Breast epithelium (tissue), 4 donors: ENCODE measurements around the gene PLEKHM2. TPM values are rescaled to one million over a fixed set of nuclear protein-coding genes. Genes with fewer than 3 reads are reported as not detected.

Experiments used
- DNase-seq, 2 donors: peaks; one replicate each; pipeline ENCODE4 v3.0.0-alpha.2; 2019; ENCODE audit warnings: low spot score in 2 of 2
- H3K27ac ChIP-seq, 2 donors: fragments of 200-600 bp; sonication (generic) in 1 of 2; one replicate each; pipeline ENCODE4 v1.5.1; 2016 to 2019; ENCODE audit warnings: mild to moderate bottlenecking in 1 of 2
- H3K27me3 ChIP-seq, 2 donors: fragments of 200-600 bp; sonication (generic) in 1 of 2; one replicate each; pipeline versions ENCODE4 v1.5.1 to v1.6.0; 2017 to 2019; ENCODE audit warnings: control low read depth in 1 of 2, mild to moderate bottlenecking in 1 of 2
- H3K36me3 ChIP-seq: fragments of 200-600 bp; one replicate; pipeline ENCODE4 v1.5.1; 2019
- H3K4me1 ChIP-seq, 2 donors: fragments of 200-600 bp; sonication (generic); one replicate each; pipeline ENCODE4 v1.5.1; 2016 to 2019; ENCODE audit warnings: control low read depth in 1 of 2
- H3K4me3 ChIP-seq, 3 donors: fragments of 200-600 bp; sonication (generic); 1 replicate in 2 of 3; 2 replicates in 1 of 3; pipeline ENCODE4 v1.5.1; 2016 to 2019; ENCODE audit warnings: mild to moderate bottlenecking in 3 of 3, moderate library complexity in 2 of 3
- H3K9me3 ChIP-seq, 2 donors: fragments of 200-600 bp; sonication (generic) in 1 of 2; one replicate each; pipeline ENCODE4 v1.5.1; 2016 to 2019; ENCODE audit warnings: control low read depth in 1 of 2
- POLR2A ChIP-seq: fragments of 450-650 bp; IDR thresholded peaks from one replicate; pipeline ENCODE4 v1.6.1; 2016; ENCODE audit warnings: antibody characterized with exemption, mild to moderate bottlenecking, moderate library complexity
- POLR2AphosphoS5 ChIP-seq, 3 donors: sonication (generic); formaldehyde crosslinking; IDR thresholded peaks; one replicate each; pipeline ENCODE4 v1.6.1; 2017; ENCODE audit warnings: antibody characterized with exemption in 3 of 3
- intact Hi-C: fragments of 100-400 bp; cut with DNase I; formaldehyde crosslinking; loops from one replicate; pipeline ENCODE4 v1.15.1; 2023; ENCODE audit warnings: low total_unique reads
- total RNA-seq, 3 donors: library from RNA; depleted of rRNA; stranded (reverse); fragments of >200 nt; gene quantifications; one replicate each; pipeline ENCODE4 v1.1.0, GENCODE V29; 2016
- TF ChIP-seq, protein P1 (sequence below), 3 donors: fragments of 450-650 bp; IDR thresholded peaks; one replicate each; pipeline ENCODE4 v1.5.1; 2016 to 2017; ENCODE audit warnings: antibody characterized with exemption in 3 of 3, mild to moderate bottlenecking in 3 of 3, moderate library complexity in 3 of 3

The PLEKHM2 gene
- total RNA-seq, 3 donors from 2014 or later = 29.7 to 56.5 (median 41.6) TPM

- Histone ChIP-seq H3K36me3 (peaks cover 28% of the 10 kb centered on the region), H3K4me3 (no peak overlapping the region), H3K9me3 (no peaks in the 10 kb centered on the region), H3K27ac (no peak overlapping the region), H3K4me1 (no peaks in the 10 kb centered on the region), H3K27me3 (no peaks in the 10 kb centered on the region)
- TF ChIP-seq POLR2AphosphoS5 (IDR thresholded peaks at IDR 0.05) (no peak), POLR2A (no peak)
- TF ChIP-seq, protein P1, sequence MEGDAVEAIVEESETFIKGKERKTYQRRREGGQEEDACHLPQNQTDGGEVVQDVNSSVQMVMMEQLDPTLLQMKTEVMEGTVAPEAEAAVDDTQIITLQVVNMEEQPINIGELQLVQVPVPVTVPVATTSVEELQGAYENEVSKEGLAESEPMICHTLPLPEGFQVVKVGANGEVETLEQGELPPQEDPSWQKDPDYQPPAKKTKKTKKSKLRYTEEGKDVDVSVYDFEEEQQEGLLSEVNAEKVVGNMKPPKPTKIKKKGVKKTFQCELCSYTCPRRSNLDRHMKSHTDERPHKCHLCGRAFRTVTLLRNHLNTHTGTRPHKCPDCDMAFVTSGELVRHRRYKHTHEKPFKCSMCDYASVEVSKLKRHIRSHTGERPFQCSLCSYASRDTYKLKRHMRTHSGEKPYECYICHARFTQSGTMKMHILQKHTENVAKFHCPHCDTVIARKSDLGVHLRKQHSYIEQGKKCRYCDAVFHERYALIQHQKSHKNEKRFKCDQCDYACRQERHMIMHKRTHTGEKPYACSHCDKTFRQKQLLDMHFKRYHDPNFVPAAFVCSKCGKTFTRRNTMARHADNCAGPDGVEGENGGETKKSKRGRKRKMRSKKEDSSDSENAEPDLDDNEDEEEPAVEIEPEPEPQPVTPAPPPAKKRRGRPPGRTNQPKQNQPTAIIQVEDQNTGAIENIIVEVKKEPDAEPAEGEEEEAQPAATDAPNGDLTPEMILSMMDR (IDR thresholded peaks at IDR 0.05) = no peak
- no peak for DNase-seq
- intact Hi-C loops = no loop called here
Measured at GRCh38 chr1:15730423-15730822, 46.3 kb downstream of the PLEKHM2 start.

- Histone ChIP-seq H3K36me3 (peaks cover 28% of the 10 kb centered on the region), H3K27ac (no peak overlapping the region)
Measured at GRCh38 chr1:15730936-15731335, 46.8 kb downstream of the PLEKHM2 start.

DNA sequence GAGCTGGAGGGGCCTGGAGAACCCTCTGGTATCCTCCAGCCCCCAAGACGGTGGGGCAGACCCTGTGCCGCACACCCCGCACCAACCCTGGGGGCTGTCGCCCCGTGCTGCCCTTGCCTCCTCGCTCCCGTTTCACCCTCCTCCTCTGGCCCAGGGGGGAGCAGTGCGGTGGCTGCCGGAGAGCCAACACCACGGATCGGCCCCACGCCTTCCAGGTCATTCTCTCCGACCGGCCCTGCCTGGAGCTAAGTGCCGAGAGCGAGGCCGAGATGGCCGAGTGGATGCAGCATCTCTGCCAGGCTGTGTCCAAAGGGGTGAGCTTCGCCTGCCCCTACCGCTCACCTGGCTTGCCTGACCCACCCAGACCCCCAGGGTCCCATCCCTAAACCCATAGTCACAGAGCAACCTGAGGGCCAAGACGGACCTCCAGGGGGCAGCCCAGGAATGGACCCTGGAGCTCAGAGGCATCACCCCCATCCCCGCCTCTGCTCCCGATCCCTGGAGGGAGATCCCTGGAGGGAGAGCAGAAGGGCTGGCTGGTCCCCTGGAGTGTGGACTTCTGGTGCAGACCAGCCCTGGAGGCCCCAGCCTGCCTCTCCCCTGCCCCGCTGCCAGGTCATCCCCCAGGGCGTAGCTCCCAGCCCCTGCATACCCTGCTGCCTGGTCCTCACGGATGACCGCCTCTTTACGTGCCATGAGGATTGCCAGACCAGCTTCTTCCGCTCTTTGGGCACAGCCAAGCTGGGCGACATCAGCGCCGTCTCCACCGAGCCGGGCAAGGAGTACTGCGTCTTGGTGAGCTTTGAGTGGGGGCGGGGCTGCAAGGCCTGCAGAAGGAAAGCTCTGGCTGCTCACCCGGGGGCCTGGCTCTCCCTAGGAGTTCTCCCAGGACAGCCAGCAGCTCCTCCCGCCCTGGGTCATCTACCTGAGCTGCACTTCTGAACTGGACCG lies 47.9 kb downstream of the PLEKHM2 start:
- Histone ChIP-seq H3K27me3 (no peaks in the 10 kb centered on the region), H3K27ac (no peak overlapping the region), H3K4me3 (no peak overlapping the region), H3K9me3 (no peaks in the 10 kb centered on the region), H3K4me1 (no peaks in the 10 kb centered on the region), H3K36me3 (peaks cover 20% of the 10 kb centered on the region)
- TF ChIP-seq, protein P1 (IDR thresholded peaks at IDR 0.05) = no peak
- TF ChIP-seq POLR2AphosphoS5 (IDR thresholded peaks at IDR 0.05) (no peak), POLR2A (no peak)
- intact Hi-C loops = no loop called here
- no peak for DNase-seq

More at GRCh38 chr1:15730936-15731335, 46.8 kb downstream of the PLEKHM2 start:
- Histone ChIP-seq H3K4me1 (no peaks in the 10 kb centered on the region), H3K9me3 (no peaks in the 10 kb centered on the region), H3K4me3 (no peak overlapping the region), H3K27me3 (no peaks in the 10 kb centered on the region)
- no peak for DNase-seq
- TF ChIP-seq POLR2A (no peak), POLR2AphosphoS5 (IDR thresholded peaks at IDR 0.05) (no peak)
- TF ChIP-seq, protein P1 (IDR thresholded peaks at IDR 0.05) = no peak
- intact Hi-C loops = no loop called here

DNA sequence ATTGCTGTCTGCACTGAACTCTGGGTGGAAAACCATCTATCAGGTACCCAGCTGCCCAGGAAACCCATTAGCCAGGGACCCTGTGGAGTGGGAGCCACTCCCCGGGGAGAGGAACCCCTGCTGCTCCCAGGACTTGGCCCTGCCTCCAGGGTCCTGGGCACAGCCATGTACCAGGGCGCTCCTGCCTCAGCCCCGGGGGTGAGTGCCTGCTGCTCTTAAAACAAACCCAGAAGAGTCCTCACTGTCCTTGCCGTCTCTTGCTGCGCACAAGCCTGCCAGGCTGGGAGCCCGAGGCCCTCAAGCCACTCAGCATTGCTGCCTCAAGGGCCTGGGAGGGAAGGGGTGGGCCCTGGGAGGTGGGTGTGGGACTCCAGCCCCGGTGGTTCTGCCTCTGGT lies 48.6 kb downstream of the PLEKHM2 start:
- no peak overlapping the region for H3K4me3 ChIP-seq
- no peak overlapping the region for H3K27ac ChIP-seq
- H3K36me3 ChIP-seq = peaks cover 13% of the 10 kb centered on the region
- no peaks in the 10 kb centered on the region for H3K27me3 ChIP-seq
- TF ChIP-seq POLR2A (no peak), POLR2AphosphoS5 (IDR thresholded peaks at IDR 0.05) (no peak)
- TF ChIP-seq, protein P1 (IDR thresholded peaks at IDR 0.05) = no peak
- H3K4me1 ChIP-seq = no peaks in the 10 kb centered on the region
- no peaks in the 10 kb centered on the region for H3K9me3 ChIP-seq
- no peak for DNase-seq
- intact Hi-C loops = no loop called here

DNA sequence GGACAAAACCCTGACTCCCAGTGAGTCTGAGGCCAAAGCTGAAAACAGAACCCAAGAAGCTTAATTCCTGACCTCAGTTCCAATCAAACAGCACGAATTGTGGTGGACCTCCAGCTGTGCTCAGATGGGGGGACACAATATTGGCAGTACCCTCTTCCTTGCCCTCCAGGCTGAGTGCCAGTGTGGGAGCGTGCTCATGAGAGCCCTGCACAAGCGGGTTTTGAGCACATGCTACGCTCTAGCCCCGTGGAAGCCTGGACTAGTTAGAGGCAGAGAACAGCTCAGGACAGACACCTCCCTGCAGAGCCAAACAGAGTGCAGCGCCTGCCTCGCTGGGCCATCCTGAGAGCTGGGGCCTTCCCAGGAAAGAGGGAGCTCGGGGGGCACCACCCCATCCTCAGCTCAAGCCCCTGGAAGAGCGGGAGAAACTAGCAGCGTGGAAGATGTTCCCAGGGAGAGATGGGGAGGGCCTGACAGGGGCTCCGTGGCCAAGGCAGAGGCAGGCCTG lies 49.2 kb downstream of the PLEKHM2 start:
- Histone ChIP-seq H3K4me3 (no peak overlapping the region), H3K27ac (no peak overlapping the region), H3K27me3 (no peaks in the 10 kb centered on the region), H3K36me3 (peaks cover 10% of the 10 kb centered on the region), H3K4me1 (no peaks in the 10 kb centered on the region), H3K9me3 (no peaks in the 10 kb centered on the region)
- DNase-seq = no peak
- intact Hi-C loops = no loop called here
- no peak for TF ChIP-seq POLR2AphosphoS5 (IDR thresholded peaks at IDR 0.05)
